Left lung (tissue), 10 donors: ENCODE results near the gene RIF1. TPM values are rescaled to one million over a fixed set of nuclear protein-coding genes. Genes with fewer than 3 reads are reported as not detected.

Experiments
- ATAC-seq: fragments of 200-7000 bp; cut with Tn5 transposase; one replicate; pipeline ENCODE4 v1.9.1; 2020; ENCODE audit warnings: moderate library complexity
- DNase-seq, 4 donors: peaks; one replicate each; pipeline ENCODE4 v3.0.0-alpha.2; 2013 to 2020
- H3K27ac ChIP-seq, 2 donors: fragments of 200-600 bp; sonication (generic) in 1 of 2; one replicate each; pipeline versions ENCODE4 v1.5.0 to v1.8.0; 2020 to 2021
- H3K27me3 ChIP-seq, 2 donors: fragments of 200-600 bp; sonication (generic) in 1 of 2; one replicate each; pipeline versions ENCODE4 v1.5.0 to v1.8.0; 2020 to 2021
- H3K36me3 ChIP-seq, 2 donors: fragments of 200-600 bp; sonication (generic) in 1 of 2; one replicate each; pipeline versions ENCODE4 v1.5.0 to v1.8.0; 2020 to 2021
- H3K4me1 ChIP-seq, 2 donors: fragments of 200-600 bp; one replicate each; pipeline ENCODE4 v1.8.0; 2021
- H3K4me3 ChIP-seq, 2 donors: fragments of 200-600 bp; sonication (generic) in 1 of 2; one replicate each; pipeline versions ENCODE4 v1.5.0 to v1.8.0; 2020 to 2021; ENCODE audit warnings: mild to moderate bottlenecking in 1 of 2
- H3K9me3 ChIP-seq, 2 donors: fragments of 200-600 bp; sonication (generic) in 1 of 2; one replicate each; pipeline versions ENCODE4 v1.5.0 to v1.8.0; 2020 to 2021
- intact Hi-C, 2 donors: fragments of 100-400 bp; cut with DNase I; formaldehyde crosslinking; loops; one replicate each; pipeline versions ENCODE4 v1.11.2 to v1.14.2; 2022
- microRNA-seq, 2 donors: library from miRNA; unstranded; fragments of <30 nt; microRNA quantifications; one replicate each; pipeline ENCODE4, GENCODE V29; 2019
- polyA plus RNA-seq, 6 donors: library from polyadenylated mRNA; unstranded; fragments of 120-200 nt; gene quantifications; one replicate each; pipeline ENCODE4 v1.2.1, GENCODE V29; 2013; ENCODE audit not compliant: insufficient read length in 6 of 6
- total RNA-seq, 2 donors: library from RNA; stranded (reverse); fragmentation: NEBNext Ultra II Directional; extraction: Animal tissue kit (Norgen Biotek cat#: 25700); gene quantifications; one replicate each; pipeline ENCODE4 v1.2.1, GENCODE V29; 2021
- TF ChIP-seq, protein P1 (sequence below), 2 donors: fragments of 200-600 bp; sonication (generic) in 1 of 2; IDR thresholded peaks; one replicate each; pipeline versions ENCODE4 v1.5.0 to v1.8.0; 2021; ENCODE audit warnings: antibody characterized with exemption in 2 of 2
- donor health status: DM: no; HTN: yes; CAD: no.
- donor health status: DM: no; HTN: no; CAD: no.

Gene RIF1
- total and polyA plus RNA-seq, 8 donors, result 29.8 to 49.8 (median 44.8) TPM

DNA sequence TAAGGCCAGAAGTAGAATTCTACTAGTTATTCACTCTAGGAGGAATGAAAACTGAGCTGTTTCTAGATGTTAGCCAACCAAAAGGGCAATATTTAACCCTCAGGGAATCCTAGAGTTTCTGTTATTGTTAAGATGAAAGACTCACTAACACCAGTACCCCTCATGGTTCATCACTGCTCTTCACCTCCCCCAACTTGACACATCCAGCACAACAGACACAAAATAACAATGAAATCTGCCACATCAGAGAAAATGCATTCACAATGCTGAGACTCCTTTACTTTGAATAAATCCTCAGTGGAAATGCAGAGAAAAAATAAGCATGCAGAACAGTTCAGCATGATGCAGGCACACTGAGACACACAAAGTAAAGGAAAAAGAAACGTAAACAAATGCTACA is 111.3 kb downstream of the RIF1 start:
- Histone ChIP-seq H3K4me1 (no peaks in the 10 kb centered on the region), H3K9me3 (no peaks in the 10 kb centered on the region), H3K36me3 (no peaks in the 10 kb centered on the region), H3K27ac (no peak overlapping the region), H3K4me3 (no peak overlapping the region), H3K27me3 (no peaks in the 10 kb centered on the region)
- intact Hi-C loops, result no loop called here
- TF ChIP-seq, protein P1, sequence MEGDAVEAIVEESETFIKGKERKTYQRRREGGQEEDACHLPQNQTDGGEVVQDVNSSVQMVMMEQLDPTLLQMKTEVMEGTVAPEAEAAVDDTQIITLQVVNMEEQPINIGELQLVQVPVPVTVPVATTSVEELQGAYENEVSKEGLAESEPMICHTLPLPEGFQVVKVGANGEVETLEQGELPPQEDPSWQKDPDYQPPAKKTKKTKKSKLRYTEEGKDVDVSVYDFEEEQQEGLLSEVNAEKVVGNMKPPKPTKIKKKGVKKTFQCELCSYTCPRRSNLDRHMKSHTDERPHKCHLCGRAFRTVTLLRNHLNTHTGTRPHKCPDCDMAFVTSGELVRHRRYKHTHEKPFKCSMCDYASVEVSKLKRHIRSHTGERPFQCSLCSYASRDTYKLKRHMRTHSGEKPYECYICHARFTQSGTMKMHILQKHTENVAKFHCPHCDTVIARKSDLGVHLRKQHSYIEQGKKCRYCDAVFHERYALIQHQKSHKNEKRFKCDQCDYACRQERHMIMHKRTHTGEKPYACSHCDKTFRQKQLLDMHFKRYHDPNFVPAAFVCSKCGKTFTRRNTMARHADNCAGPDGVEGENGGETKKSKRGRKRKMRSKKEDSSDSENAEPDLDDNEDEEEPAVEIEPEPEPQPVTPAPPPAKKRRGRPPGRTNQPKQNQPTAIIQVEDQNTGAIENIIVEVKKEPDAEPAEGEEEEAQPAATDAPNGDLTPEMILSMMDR (IDR thresholded peaks at IDR 0.05), result no peak
- ATAC-seq, result no peak
- DNase-seq, result no peak

DNA sequence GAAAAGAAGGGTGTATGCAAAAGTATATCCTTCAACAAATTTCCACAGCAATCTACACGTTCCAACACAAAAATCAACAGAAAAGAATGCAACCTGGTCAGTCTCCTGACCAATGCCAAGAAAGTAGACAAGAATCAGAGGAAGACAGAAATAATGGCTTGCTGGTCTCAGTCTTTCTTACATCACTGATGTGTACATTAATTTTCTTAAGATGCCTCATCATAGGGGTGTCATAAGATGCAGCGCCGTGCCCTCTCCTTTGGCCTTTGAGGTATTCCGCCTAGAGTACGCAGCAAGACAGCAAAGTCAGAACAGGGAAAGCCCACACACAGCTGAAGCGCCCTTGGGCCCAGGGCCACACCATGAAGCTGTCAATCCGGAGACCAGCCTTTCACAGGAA is 112.9 kb downstream of the RIF1 start:
- ATAC-seq (no peak), DNase-seq (no peak)
- H3K27me3 ChIP-seq, result no peaks in the 10 kb centered on the region
- H3K27ac ChIP-seq, result no peak overlapping the region
- no peaks in the 10 kb centered on the region for H3K36me3 ChIP-seq
- H3K4me3 ChIP-seq, result no peak overlapping the region
- no peaks in the 10 kb centered on the region for H3K9me3 ChIP-seq
- intact Hi-C loops, result no loop called here
- H3K4me1 ChIP-seq, result no peaks in the 10 kb centered on the region
- TF ChIP-seq, protein P1 (IDR thresholded peaks at IDR 0.05), result no peak

DNA sequence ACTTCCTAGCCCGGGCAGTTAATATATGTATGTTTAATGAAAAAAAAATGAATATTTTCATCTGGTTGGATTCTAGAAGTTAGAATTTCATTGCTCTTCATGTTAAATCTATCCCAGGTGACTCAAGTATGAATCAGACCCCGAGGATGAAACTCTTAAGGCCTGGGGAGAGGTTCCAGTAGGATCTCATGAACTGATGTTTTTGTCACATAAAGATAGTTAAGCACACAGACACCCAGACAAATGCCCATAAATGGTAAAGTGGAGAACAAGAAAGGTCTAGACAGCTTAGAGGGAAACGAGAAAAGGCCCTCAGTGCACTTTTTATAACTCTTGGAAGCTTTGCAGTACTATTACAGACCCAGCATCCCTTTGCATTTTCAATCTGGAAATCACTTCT is 114.1 kb downstream of the RIF1 start:
- ATAC-seq (no peak), DNase-seq (no peak)
- H3K36me3 ChIP-seq, result no peaks in the 10 kb centered on the region
- no peak overlapping the region for H3K4me3 ChIP-seq
- intact Hi-C loops, result no loop called here
- no peaks in the 10 kb centered on the region for H3K9me3 ChIP-seq
- no peaks in the 10 kb centered on the region for H3K27me3 ChIP-seq
- TF ChIP-seq, protein P1 (IDR thresholded peaks at IDR 0.05), result no peak
- H3K27ac ChIP-seq, result no peak overlapping the region
- H3K4me1 ChIP-seq, result no peaks in the 10 kb centered on the region

DNA sequence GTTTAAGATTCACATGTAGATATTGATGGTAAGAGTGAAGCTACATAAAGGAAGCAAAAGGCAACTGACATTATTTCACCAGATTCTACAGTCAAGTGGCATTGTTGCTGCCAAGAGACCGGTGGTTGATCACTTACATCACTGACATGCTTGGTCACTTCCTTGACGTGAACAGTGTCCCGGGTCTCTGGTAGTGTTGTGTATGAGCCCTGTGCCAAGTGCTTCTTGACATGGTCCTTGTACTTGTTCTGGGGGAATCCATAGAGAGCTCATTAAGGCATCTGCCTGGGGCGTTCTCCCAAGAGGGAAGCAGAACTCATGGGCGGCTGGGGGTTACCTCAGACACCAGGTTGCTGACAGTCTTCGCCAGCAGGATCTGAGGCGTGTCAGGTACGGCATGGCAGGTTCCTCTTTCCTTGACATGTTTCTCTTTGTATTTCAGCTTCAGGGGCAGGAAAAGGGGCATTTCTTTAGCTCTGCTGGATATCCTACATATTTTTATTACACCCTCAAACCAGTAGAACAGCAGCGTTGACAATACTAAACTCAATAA is 116.2 kb downstream of the RIF1 start:
- Histone ChIP-seq H3K36me3 (no peaks in the 10 kb centered on the region), H3K27me3 (no peaks in the 10 kb centered on the region), H3K4me3 (no peak overlapping the region), H3K27ac (no peak overlapping the region), H3K9me3 (no peaks in the 10 kb centered on the region), H3K4me1 (no peaks in the 10 kb centered on the region)
- DNase-seq, result no peak
- TF ChIP-seq, protein P1 (IDR thresholded peaks at IDR 0.05), result no peak
- intact Hi-C loops, result no loop called here
- no peak for ATAC-seq

DNA sequence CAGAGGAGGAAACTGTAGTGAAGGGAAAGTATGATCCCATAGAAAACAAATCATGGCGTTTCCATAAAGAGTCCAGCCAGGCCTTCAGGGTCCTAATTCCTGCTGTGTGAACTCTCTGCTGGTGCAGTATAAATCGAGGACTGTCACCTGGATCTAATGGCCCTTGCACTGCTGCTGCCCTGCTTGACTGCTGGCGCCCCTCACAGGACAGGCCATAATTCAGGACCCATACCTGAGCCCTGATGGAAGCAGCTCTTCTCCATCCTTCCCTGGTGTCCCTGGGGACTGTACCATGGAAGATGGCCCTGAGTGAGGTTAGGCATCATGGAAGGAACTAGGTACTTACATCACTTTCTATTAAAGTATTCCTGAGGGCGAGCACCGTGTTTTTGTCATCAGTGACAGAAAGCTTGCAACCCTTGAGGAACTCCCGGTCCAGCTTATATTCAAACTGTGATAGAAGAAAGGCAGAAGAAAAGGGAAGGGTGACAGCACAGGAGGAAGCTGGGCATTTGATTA is 116.9 kb downstream of the RIF1 start:
- no peaks in the 10 kb centered on the region for H3K9me3 ChIP-seq
- intact Hi-C loops, result no loop called here
- no peaks in the 10 kb centered on the region for H3K27me3 ChIP-seq
- no peak for ATAC-seq
- no peak for DNase-seq
- H3K4me1 ChIP-seq, result no peaks in the 10 kb centered on the region
- H3K4me3 ChIP-seq, result no peak overlapping the region
- no peaks in the 10 kb centered on the region for H3K36me3 ChIP-seq
- TF ChIP-seq, protein P1 (IDR thresholded peaks at IDR 0.05), result no peak
- no peak overlapping the region for H3K27ac ChIP-seq

Small RNAs within 50 kb of the gene (microRNA-seq; reads per million reads assigned to microRNA genes)
- gene MIR4773-1 (0 reads per million in 2 donors), gene MIR4773-2 (0 reads per million in 2 donors)

Other genes starting within 250 kb of the RIF1 start
- 1 to 10 TPM; 6.2 to 7.5 TPM for gene RBM43, start 148.0 kb upstream of the RIF1 start, total RNA-seq
- 10 to 100 TPM; 20.8 to 27.6 (median 22.2) TPM for gene RBM43, start 148.0 kb upstream of the RIF1 start, polyA plus RNA-seq
- gene NMI, start 120.2 kb upstream of the RIF1 start, total RNA-seq, result 10 to 100 TPM; 20.8 to 32.1 TPM
- gene NMI, start 120.2 kb upstream of the RIF1 start, polyA plus RNA-seq, result 10 to 100 TPM; 17.9 to 22.2 (median 20.1) TPM
- gene TNFAIP6, start 52.3 kb upstream of the RIF1 start, total RNA-seq, result 10 to 100 TPM in 1 of 2 donors, 1 to 10 TPM in 1; 7.3 to 14.8 TPM
- 1 to 10 TPM; 2.3 to 6.8 (median 3.2) TPM for gene TNFAIP6, start 52.3 kb upstream of the RIF1 start, polyA plus RNA-seq